Measurements from ENCODE around the gene SLC35E1.
"Not testable (repeated sequence)": the region's sequence is repeated elsewhere in the genome, so short reads cannot be mapped to it uniquely, and the experiment has no call there.

SLC35E1 gene

GRCh38 chr19:16524991-16525734, 47.1 kb downstream of the SLC35E1 start:
- FAIRE-seq: no peak
- DNase-seq (ENCODE audit: low spot score): no peak

GRCh38 chr19:16522559-16523377, 49.4 kb downstream of the SLC35E1 start:
- FAIRE-seq: no peak

GRCh38 chr19:16521715-16522289, 50.4 kb downstream of the SLC35E1 start:
- DNase-seq (ENCODE audit: low spot score): no peak
- no peak for FAIRE-seq

More at GRCh38 chr19:16522559-16523377, 49.4 kb downstream of the SLC35E1 start:
- DNase-seq (ENCODE audit: low spot score): no peak

- FAIRE-seq: no peak
These were observed 51.1 kb downstream of the SLC35E1 start for GRCh38 chr19:16520986-16521624.

GRCh38 chr19:16520074-16520973, 51.9 kb downstream of the SLC35E1 start:
- DNase-seq (ENCODE audit: low spot score) (no peak), FAIRE-seq (no peak)

More at GRCh38 chr19:16520986-16521624, 51.1 kb downstream of the SLC35E1 start:
- no peak for DNase-seq (ENCODE audit: low spot score)

GRCh38 chr19:16519230-16519687, 53.0 kb downstream of the SLC35E1 start:
- FAIRE-seq (no peak), DNase-seq (ENCODE audit: low spot score) (no peak)

- no peak for FAIRE-seq
- DNase-seq (ENCODE audit: low spot score): no peak
These were observed 53.6 kb downstream of the SLC35E1 start for GRCh38 chr19:16518483-16519229.

GRCh38 chr19:16518061-16518460, 54.2 kb downstream of the SLC35E1 start:
- FAIRE-seq (no peak), DNase-seq (ENCODE audit: low spot score) (no peak)

GRCh38 chr19:16516923-16517610, 55.1 kb downstream of the SLC35E1 start:
- FAIRE-seq: no peak

GRCh38 chr19:16516381-16516780, 55.8 kb downstream of the SLC35E1 start:
- no peak for FAIRE-seq
- DNase-seq (ENCODE audit: low spot score): no peak

More at GRCh38 chr19:16516923-16517610, 55.1 kb downstream of the SLC35E1 start:
- DNase-seq (ENCODE audit: low spot score): no peak

GRCh38 chr19:16514383-16515019, 57.7 kb downstream of the SLC35E1 start:
- DNase-seq (ENCODE audit: low spot score) (no peak), FAIRE-seq (no peak)

- DNase-seq (ENCODE audit: low spot score); FAIRE-seq: not testable (repeated sequence)
These were observed 59.6 kb downstream of the SLC35E1 start for GRCh38 chr19:16512611-16513010.

- no peak for DNase-seq (ENCODE audit: low spot score)
- FAIRE-seq: no peak
These were observed 62.8 kb downstream of the SLC35E1 start for GRCh38 chr19:16509141-16510061.

GRCh38 chr19:16508546-16508945, 63.7 kb downstream of the SLC35E1 start:
- no peak for FAIRE-seq
- no peak for DNase-seq (ENCODE audit: low spot score)

GRCh38 chr19:16506961-16507360, 65.3 kb downstream of the SLC35E1 start:
- DNase-seq (ENCODE audit: low spot score): no peak
- FAIRE-seq: no peak

- DNase-seq (ENCODE audit: low spot score); FAIRE-seq: not testable (repeated sequence)
These were observed 66.1 kb downstream of the SLC35E1 start for GRCh38 chr19:16506161-16506560.

GRCh38 chr19:16504271-16504670, 67.9 kb downstream of the SLC35E1 start:
- FAIRE-seq (no peak), DNase-seq (ENCODE audit: low spot score) (no peak)

Data from urothelium cell line (cell line).